SKM-1 treated with dmso at 0.1 percent for 144 hours (cell line): Measurements from ENCODE around the gene PTOV1.
A peak's percentile ranks its signal among the peaks of the same experiment; 100 is the strongest.

Experiments
- DNase-seq: peaks from one replicate; lab custom pipeline; 2025; ENCODE audit not compliant: unreplicated experiment; lab: John Stamatoyannopoulos, UW

The PTOV1 gene

DNA sequence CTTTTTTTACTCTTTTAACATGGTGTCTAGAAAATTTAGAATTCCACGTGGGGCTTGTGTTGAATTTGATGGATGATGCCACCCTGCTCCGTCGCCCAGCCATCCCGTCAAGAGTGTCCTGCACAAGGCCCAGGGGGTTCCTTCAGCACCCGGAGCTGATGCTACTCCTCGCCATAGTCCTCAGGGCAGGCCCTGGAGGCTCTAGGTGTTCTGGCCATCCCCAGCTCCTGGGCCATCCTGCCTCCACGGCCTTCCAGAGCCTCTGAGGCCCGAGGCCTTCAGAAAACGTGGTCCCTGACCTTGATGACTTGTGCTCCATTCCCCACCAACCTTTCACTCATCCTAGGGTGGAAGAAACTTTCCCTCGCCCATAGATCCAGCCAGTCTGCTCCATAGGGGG lies 22.9 kb downstream of the PTOV1 start:
- DNase-seq = no peak

DNA sequence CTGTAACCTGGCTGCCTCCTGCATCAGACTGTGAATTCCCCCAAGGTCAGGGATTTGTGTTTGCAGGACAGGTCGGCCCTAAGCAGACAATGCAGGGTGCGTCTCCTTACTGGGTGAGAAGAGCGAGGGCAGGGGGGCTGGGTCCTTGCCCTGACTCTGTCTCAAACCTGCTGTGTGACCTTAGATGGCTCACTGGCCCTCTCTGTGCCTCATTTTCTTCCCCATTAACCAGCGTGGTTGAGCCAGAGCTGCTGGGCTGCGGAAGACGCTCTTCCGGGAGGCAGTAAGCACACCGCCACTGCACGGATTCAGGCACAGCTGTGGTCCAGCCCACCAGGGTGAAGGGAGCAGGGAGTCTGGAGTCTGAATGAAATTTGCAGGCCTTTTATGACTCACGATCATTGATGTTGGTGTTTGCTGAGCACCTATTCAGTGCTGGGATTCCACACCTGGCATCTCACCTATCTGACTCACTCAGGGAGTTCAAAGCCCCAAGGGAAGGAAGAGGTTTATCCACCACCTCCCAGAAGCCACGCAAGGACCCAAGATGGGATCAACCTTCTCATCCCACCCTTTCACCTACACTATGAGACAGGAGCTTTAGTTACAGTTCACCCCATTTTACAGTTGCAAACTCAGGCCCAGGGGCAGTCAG lies 23.7 kb downstream of the PTOV1 start:
- DNase-seq = no peak

DNA sequence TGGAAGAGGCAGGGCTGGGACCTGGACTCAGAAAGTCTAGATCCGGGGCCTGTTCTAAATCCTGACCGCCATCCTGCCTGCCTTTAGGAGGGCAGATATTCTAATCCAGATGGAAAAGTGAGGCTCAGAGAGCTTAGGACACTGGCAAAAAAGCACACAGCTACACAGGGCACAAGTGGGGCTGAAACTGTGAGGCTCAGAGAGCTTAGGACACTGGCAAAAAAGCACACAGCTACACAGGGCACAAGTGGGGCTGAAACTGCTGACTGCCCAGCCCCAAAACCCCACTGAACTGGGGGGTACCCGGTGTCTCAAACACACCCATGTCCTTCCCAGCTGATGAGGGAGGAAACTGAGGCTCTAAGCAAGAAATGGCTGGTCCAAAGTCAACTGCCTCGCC lies 24.2 kb downstream of the PTOV1 start:
- DNase-seq = no peak

DNA sequence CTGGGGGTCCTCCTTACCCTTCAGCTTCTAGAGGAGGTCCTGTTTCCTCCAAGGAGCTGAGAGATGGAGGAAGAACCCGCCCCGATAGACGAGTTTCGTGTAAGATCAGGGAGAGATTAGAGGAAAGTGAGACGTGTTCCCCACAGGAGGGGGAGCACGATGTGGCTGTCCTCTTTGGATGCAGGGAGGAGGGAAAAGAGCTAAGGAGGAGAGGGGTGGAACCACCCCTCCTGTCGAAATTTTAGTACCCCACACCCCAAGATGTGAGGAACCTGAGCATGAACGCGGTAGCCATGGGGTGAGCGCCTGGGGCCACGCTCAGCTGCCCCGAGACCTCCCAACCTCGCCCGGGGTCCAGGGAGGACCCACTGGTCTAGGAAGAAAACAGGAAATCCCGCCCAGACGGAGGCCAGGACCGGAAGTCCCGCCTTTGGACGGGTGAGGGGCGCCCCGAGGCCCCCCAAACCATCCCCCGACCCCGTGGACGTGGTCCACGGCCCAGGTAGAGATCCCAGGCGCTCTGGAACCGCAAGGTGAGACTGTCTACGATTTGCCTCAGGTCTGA lies 25.0 kb downstream of the PTOV1 start:
- DNase-seq = no peak

DNA sequence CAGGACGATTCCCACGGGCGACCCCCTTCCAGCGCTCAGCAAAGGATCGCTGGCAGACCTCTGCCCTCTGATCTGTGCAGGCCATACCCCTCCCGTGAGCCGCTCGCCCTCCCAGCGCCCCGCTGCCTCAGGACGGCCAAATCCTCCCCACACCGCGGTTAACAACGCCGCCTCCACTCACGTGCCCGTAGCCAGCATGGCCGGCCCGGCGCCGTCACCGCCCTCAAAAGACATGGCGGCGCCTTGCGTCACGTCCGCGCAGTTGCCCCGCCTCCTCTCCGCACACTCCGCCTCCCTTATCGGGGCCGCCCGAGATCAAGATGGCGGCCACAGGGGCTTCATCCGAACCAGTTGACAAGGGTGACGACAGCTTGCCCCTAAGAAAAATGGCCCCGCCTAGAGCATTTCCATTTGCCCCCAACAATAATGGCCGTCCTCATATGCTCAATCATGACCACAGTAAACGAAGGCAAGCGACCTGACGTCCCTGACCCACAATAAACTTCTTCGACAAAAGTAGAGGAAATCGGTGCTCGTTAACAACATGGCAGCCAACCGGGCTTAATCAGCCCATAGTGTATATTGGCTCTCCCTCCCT lies 25.6 kb downstream of the PTOV1 start:
- DNase-seq = peak; percentile 83

DNA sequence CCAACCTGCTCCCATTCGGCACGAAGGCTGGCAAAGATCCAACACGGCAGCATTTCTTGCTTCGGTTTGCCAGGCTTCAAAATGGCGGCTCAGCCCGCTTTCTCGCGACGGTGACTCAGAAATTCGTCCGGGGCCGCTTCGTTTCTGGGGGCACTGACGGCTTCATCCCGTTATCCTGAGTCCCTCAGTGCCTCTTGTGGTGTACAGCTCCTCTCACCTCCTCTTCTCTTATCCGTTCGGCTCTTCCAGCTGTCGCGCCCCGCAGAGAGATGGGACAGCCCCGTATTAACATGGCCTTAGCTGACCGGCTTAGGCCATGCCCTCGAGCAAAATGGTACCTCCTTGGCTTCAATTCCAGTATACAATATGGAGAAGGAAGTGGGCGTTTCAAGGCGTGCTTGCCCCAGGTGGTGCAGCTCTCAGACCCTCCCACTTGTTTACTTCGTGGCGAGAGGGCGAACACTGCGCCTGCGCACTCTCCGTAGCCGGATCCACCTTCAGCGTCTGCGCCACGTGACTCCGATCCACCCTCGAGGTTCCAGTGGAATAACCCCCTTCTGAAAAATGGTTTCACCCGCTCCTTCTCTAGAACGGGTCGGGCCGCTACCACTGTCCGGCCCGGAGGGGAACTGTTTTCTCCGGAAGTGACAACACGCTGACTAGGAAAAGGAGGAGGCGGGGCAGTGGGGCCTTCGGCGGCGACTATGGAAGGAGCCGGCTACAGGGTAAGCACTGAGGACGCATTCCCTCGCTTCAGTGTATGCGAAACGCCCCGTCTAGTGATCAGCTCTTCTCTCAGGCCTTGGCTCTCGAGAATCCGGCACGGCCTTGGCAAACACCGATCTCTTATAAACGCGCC lies 26.3 kb downstream of the PTOV1 start, which contains the start of the genes AKT1S1 and TBC1D17:
AKT1S1 (minus strand) TSS at position 336 of the 859 bp plus-strand sequence. CDS start 4,060 bp downstream, outside the sequence.
TBC1D17 (plus strand) TSS at position 683 of the 859 bp plus-strand sequence; CDS start at position 705, 22 bp downstream.
- peak; percentile 92 for DNase-seq

DNA sequence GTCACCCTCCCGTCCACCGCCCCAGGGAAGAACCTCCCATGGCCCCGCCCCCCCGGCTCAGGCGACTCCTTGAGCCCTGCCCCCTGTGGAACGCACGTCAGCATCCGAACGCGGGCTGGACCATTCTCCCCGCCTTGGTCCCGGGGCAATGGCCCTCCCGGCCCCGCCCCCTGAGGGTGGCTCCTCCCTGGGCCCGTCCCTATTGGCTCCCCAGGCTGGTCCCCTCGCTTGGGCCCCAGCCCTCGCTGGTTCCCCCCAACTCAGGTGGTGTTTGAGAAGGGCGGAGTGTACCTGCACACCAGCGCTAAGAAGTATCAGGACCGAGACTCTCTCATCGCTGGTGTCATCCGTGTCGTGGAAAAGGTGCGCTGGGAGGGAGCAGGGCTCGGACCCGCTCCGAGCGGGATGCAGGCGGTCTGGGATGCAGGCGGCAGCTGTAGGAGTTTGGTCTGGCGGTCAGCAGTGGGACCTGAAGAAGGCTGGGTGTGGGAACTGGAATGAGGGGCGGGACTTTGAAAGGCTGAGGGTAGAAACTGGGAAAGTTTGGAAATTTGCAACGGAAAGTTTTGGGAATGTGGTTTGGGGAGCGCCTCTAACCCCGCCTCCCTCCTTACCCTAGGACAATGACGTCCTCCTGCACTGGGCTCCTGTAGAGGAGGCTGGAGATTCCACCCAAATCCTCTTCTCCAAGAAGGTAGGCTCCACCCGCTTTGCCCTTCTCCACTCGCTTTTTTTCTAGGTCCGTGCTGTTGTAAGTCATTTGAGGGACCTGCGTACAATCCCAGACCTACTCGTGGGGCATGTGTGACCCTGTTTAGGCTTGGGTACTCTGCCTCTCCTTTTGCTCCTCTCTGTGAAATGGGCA lies 27.2 kb downstream of the PTOV1 start:
- DNase-seq = peak; percentile 51

DNA sequence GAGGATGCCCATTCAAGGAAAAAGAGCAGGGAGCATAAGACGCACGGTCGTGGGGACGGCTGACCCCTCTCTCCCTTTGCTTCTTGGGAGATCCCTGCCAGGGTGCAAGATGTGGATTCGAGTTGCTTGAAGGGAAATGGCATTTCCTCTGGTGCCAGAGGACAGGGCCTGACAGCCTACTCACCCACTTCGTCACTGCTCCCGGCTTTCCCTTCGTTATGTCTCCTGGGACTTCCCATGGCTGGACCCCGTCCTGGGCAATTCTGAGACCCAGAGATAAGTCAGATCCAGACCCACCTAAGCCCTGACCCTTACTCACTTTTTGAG lies 27.7 kb downstream of the PTOV1 start:
- DNase-seq = no peak

DNA sequence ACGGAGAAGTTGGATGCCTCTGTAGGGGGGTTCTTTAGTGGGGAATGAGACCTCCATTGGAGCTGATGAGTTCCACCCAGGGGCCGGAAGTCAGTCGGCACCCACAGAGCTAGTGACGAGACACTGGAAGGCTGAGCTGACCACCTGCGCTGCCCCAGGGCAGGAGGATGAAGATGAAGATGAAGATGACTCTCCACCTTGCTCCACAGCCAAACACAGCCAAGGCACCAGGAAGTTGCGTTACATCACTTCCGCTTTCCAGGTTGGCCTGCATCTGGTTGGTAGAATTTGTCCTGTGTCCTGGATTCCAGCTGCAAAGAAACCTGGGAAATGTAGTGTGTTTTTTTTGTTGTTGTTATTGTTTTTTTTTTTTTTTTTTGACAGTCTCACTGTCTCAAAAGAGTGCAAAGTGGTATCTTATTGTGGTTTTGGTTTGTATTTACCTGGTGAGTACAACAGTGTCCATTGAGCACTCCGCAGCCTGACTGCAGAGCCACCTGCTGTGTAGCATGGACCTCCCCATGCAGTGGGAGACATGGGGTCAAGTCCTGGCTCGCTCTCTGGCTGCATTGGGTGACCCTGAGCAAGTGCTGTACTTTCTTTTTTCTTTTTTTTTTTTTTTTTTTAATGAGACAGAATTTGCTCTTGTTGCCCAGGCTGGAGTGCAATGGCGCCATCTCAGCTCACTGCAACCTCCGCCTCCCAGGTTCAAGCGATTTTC lies 28.4 kb downstream of the PTOV1 start:
- DNase-seq = no peak

DNA sequence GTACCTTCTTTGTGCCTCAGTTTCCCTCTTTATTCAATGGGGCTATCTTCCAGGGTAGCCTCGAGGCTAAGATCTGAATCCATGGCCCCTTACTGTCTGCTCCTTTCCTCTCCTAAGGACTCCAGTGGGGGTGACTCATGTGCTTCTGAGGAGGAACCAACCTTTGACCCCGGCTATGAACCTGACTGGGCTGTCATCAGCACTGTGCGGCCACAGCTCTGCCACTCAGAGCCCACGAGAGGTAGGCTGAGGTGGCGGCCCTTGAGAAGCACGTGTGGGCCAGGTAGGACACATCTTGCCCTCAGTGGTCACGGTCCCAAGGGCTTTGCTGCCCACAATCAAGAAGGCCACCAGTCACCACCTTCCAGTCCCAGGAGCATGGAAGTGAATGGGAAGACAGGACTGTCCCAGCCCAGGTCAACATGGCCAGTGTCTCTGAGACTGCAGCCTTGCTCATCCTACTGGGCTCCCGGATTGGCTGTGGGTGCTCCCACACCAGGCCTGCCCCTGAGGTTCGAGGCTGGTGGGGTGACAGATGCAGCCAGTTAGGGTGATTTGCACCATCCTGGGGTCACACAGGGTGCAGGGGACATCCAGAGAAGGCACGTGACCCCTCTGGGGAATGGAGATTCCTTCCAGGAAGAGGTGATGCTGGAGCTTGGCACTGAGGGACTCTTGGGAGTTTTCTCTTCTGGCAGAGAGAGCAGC lies 29.4 kb downstream of the PTOV1 start:
- no peak for DNase-seq

DNA sequence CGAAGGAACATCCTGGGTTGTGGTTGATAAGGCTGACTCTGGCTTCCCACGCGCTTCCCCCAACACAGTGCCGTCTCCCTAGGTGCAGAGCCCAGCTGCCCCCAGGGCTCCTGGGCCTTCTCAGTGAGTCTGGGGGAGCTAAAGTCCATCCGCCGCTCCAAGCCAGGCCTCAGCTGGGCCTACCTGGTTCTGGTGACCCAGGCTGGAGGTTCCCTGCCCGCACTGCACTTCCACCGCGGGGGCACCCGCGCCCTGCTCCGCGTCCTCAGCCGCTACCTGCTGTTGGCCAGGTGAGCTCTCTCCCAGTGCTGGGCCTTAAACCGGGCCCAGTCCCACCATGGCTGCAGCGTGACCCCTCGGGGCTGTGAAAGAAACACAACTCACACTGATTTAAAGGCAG lies 30.2 kb downstream of the PTOV1 start:
- DNase-seq = no peak

DNA sequence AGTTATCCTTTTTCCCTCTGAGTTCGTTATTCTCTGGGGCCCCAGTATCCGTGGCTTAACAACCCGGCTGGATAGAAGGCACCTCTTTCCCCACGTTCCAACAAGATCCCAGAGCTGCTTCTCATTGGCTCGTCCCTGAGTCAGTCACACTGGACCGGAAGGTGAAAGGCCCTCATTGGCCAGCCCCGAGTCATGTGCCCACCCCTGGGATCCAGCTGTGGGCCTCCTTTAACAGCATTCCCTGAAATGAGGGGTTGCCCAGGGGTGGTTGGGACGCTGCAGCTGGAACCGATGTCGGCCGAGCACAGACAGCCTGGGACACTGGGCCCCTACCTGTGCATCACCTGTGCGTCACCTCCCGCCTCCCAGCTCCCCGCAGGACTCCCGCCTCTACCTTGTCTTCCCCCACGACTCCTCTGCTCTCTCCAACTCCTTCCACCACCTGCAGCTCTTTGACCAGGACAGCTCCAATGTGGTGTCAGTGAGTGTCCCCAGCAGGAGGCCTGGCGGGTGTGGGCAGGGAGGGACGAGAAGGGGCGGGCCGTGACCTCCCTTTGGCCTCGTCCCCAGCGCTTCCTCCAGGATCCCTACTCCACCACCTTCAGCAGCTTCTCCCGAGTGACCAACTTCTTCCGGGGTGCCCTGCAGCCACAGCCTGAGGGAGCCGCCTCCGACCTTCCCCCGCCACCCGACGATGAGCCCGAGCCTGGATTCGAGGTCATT lies 30.9 kb downstream of the PTOV1 start:
- DNase-seq = no peak

DNA sequence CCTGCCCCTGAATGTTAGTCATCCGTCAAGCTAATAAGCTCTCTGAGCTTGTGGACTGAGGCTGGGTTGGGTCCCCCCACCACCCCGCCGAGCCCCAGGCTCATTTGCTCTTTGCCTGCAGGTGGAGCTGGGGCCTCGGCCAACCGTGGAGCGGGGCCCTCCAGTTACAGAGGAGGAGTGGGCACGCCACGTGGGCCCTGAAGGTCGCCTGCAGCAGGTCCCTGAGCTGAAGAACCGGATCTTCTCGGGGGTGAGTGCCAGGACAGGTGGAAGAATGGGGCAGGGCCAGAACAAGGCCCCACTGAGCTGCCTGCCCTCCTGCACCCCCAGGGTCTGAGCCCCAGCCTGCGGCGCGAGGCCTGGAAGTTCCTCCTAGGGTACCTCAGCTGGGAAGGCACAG lies 31.7 kb downstream of the PTOV1 start:
- DNase-seq = no peak

DNA sequence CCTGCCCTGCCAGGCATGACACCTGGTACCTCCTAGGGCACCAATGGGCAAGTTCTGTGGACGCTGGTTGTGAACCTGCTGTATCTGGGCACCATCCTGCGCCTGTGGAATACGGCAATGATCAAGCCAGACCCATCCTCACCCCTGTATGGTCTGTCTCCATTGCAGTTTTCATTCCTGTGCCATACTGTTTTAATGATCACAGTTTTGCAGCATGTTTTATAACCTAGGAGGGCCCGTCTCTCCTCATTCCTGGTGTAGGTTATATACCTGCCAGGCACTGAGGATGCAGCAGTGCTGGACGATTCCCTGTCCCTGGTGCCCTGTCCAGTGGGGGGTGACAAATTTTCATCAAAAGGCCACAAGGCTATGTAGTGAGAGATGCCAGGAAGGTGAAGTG lies 32.1 kb downstream of the PTOV1 start:
- DNase-seq = no peak

DNA sequence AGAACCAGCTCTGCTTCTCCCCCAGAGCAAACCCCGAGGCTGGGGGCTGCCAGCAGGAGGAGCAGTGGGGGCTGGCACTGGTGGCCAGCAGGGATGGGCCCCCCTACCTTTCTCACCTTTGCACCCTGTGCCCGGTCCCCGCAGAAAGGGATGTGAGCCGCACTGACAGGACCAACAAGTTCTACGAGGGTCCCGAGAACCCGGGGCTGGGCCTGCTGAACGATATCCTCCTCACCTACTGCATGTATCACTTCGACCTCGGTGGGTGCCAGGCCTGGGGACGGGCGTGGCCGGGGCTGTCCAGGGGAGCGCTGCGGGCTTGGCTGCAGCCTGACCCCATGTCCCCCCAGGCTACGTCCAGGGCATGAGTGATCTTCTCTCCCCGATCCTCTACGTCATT lies 33.1 kb downstream of the PTOV1 start:
- no peak for DNase-seq

DNA sequence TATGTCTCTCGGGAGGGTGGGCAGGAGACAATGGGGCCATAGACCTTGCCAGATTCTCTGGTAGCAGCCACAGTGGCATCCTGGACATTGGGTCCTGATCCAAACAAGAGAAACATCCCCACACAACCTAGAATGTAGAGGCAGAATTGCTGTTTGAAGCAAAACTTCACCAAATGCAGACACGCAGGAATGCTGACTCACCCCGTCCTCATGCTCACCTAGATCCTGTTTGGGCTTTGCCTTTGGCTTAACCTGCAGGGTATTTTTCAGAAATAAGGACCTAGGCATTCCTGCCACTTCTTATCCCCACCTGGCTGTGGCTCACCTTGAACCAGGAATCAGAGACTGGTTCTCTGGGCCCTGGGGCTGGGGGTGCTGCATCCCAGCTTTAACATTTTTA lies 33.8 kb downstream of the PTOV1 start:
- no peak for DNase-seq

DNA sequence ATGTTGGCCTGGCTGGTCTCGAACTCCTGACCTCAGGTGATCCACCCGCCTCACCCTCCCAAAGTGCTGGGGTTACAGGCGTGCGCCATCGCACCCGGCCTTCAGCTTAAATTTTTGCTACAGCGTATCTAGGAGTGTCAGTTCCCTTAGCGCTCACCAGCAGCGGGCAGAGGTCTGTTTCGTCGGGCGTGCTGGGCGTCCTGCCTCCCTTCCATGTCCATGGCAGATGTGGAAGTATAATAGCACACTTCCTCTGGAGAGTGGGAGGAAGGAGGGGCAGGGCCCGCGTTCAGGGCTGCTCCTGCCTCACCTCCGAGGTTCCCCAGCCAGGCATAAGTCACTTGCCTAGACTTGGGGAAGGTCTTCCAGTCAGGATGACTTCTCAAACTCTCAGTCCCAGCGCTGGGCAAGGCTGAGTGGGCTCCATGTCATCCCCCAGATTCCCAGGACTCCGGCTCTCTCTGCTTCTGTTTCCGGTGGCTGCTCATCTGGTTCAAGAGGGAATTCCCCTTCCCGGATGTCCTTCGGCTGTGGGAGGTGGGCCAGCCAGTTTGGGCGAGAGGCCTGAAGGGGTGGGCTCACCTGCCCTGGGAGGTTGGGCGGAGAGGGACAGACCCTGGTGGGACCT lies 36.2 kb downstream of the PTOV1 start:
- DNase-seq = no peak
